Upper lobe of left lung (tissue), 4 donors: ENCODE measurements around the gene RAI1.

Experiments
- POLR2AphosphoS5 ChIP-seq, 2 donors: sonication (generic); formaldehyde crosslinking; IDR thresholded peaks; one replicate each; pipeline ENCODE4 v1.5.1; 2017; ENCODE audit warnings: antibody characterized with exemption in 2 of 2
- TF ChIP-seq, protein P1 (sequence below), 6 experiments: fragments of 450-650 bp in 4 of 6; fragments of 200-600 bp in 2 of 6; sonication (generic) in 2 of 6; IDR thresholded peaks; one replicate each; pipeline ENCODE4 v1.5.1; 2016 to 2019; ENCODE audit warnings: antibody characterized with exemption in 6 of 6

DNA sequence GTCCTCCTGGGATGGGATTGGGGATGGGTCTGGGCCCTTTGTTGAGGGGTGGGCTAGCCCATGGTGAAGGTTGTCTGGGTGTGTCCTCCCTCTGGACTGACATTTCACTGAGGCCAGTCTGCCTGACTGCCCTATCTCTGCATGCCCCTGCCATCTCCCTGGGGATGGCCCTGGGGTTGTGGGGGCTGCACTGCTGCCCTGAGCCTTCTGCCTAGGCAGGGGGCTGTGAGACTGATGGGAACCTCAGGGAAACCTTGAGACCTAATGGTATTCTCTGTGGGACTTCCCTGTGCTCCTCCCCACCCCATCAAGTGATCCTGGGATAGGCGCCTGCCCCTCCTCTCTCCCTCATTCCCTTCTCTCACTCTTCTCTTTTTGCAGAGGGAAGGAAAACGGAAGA, 19.9 kb downstream of the RAI1 start:
- no peak for TF ChIP-seq POLR2AphosphoS5 (IDR thresholded peaks at IDR 0.05)
- TF ChIP-seq, protein P1, sequence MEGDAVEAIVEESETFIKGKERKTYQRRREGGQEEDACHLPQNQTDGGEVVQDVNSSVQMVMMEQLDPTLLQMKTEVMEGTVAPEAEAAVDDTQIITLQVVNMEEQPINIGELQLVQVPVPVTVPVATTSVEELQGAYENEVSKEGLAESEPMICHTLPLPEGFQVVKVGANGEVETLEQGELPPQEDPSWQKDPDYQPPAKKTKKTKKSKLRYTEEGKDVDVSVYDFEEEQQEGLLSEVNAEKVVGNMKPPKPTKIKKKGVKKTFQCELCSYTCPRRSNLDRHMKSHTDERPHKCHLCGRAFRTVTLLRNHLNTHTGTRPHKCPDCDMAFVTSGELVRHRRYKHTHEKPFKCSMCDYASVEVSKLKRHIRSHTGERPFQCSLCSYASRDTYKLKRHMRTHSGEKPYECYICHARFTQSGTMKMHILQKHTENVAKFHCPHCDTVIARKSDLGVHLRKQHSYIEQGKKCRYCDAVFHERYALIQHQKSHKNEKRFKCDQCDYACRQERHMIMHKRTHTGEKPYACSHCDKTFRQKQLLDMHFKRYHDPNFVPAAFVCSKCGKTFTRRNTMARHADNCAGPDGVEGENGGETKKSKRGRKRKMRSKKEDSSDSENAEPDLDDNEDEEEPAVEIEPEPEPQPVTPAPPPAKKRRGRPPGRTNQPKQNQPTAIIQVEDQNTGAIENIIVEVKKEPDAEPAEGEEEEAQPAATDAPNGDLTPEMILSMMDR (IDR thresholded peaks at IDR 0.05), result no peak
